ENCODE results near the gene APEX2. TPM values are rescaled to one million over a fixed set of nuclear protein-coding genes. Genes with fewer than 3 reads are reported as not detected.

Gene APEX2
- total RNA-seq, 4 donors from 2014 or later, result 17.9 to 25.2 (median 20.2) TPM

DNA sequence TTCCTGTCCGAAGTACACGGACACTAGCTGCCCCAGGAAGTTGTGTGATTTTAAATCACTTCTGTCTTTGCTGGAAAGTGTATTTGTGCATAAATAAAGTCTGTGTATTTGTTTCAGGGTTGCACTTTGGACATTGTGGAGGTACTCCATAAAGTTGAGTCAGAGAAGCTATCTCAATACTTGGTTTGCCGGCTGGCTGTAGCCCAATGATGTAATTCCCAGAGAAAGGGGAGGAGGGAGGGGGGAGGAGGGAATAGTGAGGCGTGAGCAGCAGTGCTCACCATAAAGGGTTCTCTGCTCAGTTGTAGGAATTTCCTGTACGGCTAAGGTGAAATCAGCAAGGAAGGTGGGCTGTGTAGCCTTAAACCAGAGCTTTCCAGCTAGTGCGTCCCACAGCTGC is 7.5 kb downstream of the APEX2 start:
- 43 to 59% methylated on average over 6 of the region's 6 CpGs for WGBS, 2 donors
- intact Hi-C loops (cut with DNase I; ENCODE audit: low total_unique reads), result no loop called here
- TF ChIP-seq POLR2A (IDR thresholded peaks at IDR 0.05), result no peak
- TF ChIP-seq CTCF (IDR thresholded peaks at IDR 0.05), result no peak
- no peak for DNase-seq (ENCODE audit: low spot score in 2 of 2)
- no peak overlapping the region for H3K4me3 ChIP-seq (ENCODE audit: low read depth, poor library complexity, severe bottlenecking)

- intact Hi-C loops (cut with DNase I; ENCODE audit: low total_unique reads), result no loop called here
- 29 to 48% methylated on average over 8 to 9 of the region's 9 CpGs for WGBS, 2 donors
- no peak for DNase-seq (ENCODE audit: low spot score in 2 of 2)
- TF ChIP-seq POLR2A (IDR thresholded peaks at IDR 0.05), result no peak
- TF ChIP-seq CTCF (IDR thresholded peaks at IDR 0.05), result no peak
- no peak overlapping the region for H3K4me3 ChIP-seq (ENCODE audit: low read depth, poor library complexity, severe bottlenecking)
Measured at GRCh38 chrX:55008571-55009358, 8.6 kb downstream of the APEX2 start.

DNA sequence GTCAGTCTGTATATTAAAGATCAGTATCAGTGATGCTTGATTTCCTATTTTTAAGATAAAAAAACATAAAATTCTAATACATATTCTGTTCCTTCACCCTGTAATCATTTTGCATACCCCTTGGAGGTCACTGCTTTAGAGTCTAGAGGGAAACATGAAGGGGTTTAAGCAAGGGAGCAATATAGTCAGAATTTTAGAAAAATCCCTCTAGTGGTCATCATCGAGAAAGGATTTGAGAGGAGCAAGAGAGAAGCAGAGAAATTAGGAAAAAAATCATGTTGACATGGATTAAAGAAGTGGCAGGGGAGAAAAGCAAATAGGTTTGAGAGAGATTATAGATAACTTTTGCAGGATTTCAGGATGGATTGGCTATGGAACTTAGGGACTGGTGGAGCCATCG is 11.1 kb downstream of the APEX2 start:
- WGBS, 2 donors, result 46 to 53% methylated on average over 2 of the region's 2 CpGs
- TF ChIP-seq POLR2A (IDR thresholded peaks at IDR 0.05) (no peak), CTCF (IDR thresholded peaks at IDR 0.05) (no peak)
- H3K4me3 ChIP-seq (ENCODE audit: low read depth, poor library complexity, severe bottlenecking), result no peak overlapping the region

DNA sequence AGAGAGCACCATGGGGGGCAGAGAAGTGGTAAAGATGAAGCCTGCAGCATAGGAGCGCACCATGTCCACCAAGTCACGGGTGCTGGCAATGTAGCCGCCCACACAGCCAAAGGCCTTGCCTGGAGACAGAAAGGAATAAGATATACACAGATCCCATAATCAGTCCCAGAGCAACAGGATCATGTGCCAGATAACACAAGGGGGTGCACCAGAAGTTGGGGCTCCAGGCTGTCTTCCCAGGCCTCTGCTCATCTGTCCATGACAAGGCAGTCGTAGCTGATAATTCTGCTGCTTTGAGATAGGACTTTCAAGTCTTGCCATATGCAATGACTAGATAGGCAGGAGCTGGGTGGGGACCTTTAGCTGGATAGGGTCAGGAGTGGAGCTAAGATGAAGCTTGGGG is 14.7 kb downstream of the APEX2 start:
- intact Hi-C loops (cut with DNase I; ENCODE audit: low total_unique reads), result no loop called here
- TF ChIP-seq POLR2A (IDR thresholded peaks at IDR 0.05), result no peak
- WGBS, 2 donors, result 94 to 97% methylated on average over 3 to 4 of the region's 4 CpGs
- DNase-seq (ENCODE audit: low spot score in 2 of 2), result no peak
- no peak overlapping the region for H3K4me3 ChIP-seq (ENCODE audit: low read depth, poor library complexity, severe bottlenecking)

More for the DNA sequence above, 11.1 kb downstream of the APEX2 start:
- intact Hi-C loops (cut with DNase I; ENCODE audit: low total_unique reads), result no loop called here
- no peak for DNase-seq (ENCODE audit: low spot score in 2 of 2)

GRCh38 chrX:55026143-55026542 is 26.0 kb downstream of the APEX2 start:
- H3K4me3 ChIP-seq (ENCODE audit: low read depth, poor library complexity, severe bottlenecking), result no peak overlapping the region
- no peak for DNase-seq (ENCODE audit: low spot score in 2 of 2)
- TF ChIP-seq POLR2A (IDR thresholded peaks at IDR 0.05), result no peak
- TF ChIP-seq CTCF (IDR thresholded peaks at IDR 0.05), result no peak
- intact Hi-C loops (cut with DNase I; ENCODE audit: low total_unique reads), result no loop called here

DNA sequence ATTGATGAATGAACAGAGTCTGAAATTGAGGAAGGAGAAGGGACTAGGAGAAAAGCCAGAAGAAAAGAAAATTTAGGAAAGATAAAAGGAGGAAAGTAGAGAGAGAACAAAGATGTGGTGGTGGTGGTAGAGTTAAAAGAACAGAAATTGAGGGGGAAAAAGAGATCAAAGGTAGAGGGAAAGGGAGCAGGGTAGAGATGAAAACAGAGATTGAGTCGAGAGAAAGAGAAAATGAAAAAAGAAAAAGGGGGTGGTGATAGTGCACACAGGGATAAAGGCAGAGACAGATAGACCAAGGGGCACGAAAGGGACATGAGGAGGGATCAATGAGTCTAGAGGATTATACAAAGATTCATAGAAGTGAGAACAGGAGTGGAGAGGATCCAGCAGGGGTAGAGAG is 26.7 kb downstream of the APEX2 start:
- intact Hi-C loops (cut with DNase I; ENCODE audit: low total_unique reads), result no loop called here
- no peak for DNase-seq (ENCODE audit: low spot score in 2 of 2)
- 52 to 76% methylated on average over 2 of the region's 2 CpGs for WGBS, 2 donors
- no peak overlapping the region for H3K4me3 ChIP-seq (ENCODE audit: low read depth, poor library complexity, severe bottlenecking)
- TF ChIP-seq CTCF (IDR thresholded peaks at IDR 0.05) (no peak), POLR2A (IDR thresholded peaks at IDR 0.05) (no peak)
